GM10248 (cell line): ENCODE data around the gene DEDD2.

ENCODE experiments used
- CTCF ChIA-PET: fragments of 300-600 bp; sonication (Branson Sonifier 250); formaldehyde crosslinking; extraction: SDS; loops from one replicate; lab custom pipeline; 2021; ENCODE audit warnings: antibody characterized with exemption; lab: Yijun Ruan, JAX
- POLR2A ChIA-PET: fragments of 350-650 bp; sonication (Branson Sonifier 250); formaldehyde crosslinking; extraction: SDS; loops from one replicate; lab custom pipeline; 2020; ENCODE audit warnings: antibody characterized with exemption; lab: Yijun Ruan, JAX
- DNase-seq: peaks from one replicate; pipeline ENCODE4 v3.0.0; 2012; ENCODE audit errors: extremely low spot score
- TF ChIP-seq, protein P1 (sequence below): IDR thresholded peaks from 2 replicates; pipeline ENCODE4 v1.5.1; 2012; ENCODE audit warnings: mild to moderate bottlenecking, low read depth; ENCODE audit errors: extremely low read depth, missing control alignments, control extremely low read depth

Gene DEDD2

DNA sequence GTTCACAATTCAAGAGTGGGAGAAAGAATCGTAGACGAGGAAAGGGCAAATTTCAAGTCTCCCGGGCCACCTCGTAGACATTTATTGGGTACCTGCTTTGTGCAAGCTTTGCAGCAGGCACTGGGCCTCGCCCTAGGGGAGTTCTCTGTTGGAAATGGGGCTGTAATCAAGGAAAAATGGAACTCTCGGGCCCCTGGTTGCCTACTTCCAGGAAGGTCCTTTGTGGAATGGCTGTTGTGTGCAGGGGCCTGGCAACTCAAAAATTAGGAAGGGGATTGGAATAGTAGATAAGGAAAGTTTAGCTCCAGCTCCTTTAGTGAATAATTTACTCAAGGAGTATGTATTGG is 3.2 kb upstream of the DEDD2 start:
- TF ChIP-seq, protein P1, sequence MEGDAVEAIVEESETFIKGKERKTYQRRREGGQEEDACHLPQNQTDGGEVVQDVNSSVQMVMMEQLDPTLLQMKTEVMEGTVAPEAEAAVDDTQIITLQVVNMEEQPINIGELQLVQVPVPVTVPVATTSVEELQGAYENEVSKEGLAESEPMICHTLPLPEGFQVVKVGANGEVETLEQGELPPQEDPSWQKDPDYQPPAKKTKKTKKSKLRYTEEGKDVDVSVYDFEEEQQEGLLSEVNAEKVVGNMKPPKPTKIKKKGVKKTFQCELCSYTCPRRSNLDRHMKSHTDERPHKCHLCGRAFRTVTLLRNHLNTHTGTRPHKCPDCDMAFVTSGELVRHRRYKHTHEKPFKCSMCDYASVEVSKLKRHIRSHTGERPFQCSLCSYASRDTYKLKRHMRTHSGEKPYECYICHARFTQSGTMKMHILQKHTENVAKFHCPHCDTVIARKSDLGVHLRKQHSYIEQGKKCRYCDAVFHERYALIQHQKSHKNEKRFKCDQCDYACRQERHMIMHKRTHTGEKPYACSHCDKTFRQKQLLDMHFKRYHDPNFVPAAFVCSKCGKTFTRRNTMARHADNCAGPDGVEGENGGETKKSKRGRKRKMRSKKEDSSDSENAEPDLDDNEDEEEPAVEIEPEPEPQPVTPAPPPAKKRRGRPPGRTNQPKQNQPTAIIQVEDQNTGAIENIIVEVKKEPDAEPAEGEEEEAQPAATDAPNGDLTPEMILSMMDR, result no peak
- POLR2A ChIA-PET, result no interaction called here
- CTCF ChIA-PET, result interaction anchor here (1.2 to 1.5 kb wide), 5 partner anchors 9 to 23 kb away, joined by 3 to 4 read pairs (median 4); no protein-coding TSS in a partner anchor
- DNase-seq, result no peak

DNA sequence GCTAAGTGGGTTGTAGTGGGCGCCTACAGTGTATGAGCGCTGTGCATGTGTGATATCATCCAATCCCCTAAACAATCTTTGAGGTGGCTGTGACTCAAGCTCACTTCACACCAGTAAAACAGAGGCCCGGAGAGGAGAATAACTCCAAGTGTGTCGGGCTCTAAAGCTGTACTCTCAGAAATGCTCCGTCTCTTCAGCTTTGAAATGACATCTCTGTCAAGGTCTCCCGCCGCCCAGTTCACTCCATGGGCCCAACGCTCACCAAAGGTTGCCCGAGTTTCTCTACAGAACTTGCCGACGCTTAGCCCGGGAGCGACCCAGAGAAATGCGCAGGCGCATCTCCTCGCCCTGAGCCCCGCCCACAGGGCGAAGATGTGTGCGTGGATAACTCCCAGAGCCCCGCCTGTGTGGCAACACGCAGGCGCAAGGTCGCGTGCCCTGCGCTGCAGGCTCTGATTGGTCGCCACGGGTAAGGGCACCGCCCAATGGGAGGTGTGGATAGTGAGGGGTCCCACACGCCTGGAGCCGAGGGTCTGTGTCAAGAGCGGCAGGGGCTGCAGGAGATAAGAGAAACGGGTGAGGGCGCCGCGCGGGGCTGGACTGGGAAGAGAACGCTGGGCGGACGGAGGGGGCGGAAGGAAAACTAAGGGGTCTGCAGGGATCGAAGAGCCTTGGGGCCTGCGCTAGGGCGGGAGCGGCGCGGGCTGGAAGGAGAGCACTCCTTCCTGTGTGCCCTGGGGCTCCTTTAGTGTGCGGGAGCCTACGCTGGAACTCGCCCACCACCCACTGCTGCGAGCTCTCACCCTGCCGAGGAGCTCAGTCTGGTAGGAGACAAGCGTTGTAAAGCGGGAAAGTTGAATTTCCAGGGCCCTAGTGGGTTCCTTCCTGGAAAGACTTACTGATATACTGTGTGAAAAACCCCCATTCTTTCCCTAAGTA is 2.6 kb upstream of the DEDD2 start, which contains the start of gene ZNF526:
Gene ZNF526 (plus strand): TSS at position 501 of the 939 bp plus-strand sequence. CDS start 4,092 bp downstream, outside the sequence.
- DNase-seq, result peak; percentile 99
- ChIA-PET POLR2A (no interaction called here), CTCF (interaction anchor here (1.1 to 1.7 kb wide), 6 partner anchors 10 to 89 kb away, joined by 3 to 5 read pairs (median 4); no protein-coding TSS in a partner anchor)
- TF ChIP-seq, protein P1, result no peak

DNA sequence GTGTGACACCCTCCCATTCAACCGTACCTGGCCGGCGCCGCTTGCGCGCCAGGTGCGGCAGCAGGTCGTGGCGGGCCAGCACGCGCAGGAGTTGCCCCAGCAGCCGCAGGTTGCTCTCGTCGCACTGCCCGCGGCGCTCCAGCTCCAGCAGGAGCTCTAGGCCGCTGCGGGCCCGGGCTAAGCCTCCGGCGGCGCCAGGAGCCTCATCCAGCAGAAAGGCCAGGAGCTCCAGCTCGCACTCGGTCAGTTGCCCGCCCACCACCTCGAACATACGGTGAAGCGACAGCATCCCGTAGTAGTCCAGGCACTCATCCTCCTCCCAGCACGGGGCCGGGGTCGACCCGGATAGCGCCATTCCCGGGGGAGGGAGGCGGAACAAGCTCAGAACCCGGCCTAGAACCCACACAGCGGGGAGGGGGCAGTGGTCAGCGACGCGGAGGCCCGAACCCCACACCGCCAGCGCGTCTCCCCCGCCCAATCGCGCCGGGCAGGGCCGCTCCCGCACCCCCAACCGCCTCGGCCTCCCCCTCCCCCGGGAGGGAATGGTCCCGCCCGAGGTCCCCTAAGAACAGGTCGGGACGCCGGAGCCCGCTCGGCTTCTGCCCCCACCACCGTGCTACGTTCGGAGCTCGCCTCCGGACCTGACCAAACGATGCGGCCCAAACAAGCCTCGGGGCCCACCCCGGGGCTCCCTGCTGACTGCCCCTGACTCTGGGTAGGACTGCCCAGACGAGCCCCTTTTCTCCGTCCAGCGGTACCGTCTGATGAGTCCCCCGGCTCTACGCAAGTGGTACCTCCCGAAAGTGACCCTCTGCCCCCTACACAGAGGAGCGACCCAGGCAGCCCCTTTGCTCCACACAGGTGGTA is 591 bp downstream of the DEDD2 start:
- ChIA-PET CTCF (interaction anchor here (0.9 to 2.4 kb wide), 8 partner anchors 10 to 102 kb away, joined by 3 to 8 read pairs (median 4); partner anchors contain the start of gene POU2F2), POLR2A (interaction anchor here (0.6 to 2.0 kb wide), 4 partner anchors 9 to 26 kb away, joined by 3 to 8 read pairs (median 4); no protein-coding TSS in a partner anchor)
- DNase-seq, result no peak
- TF ChIP-seq, protein P1, result no peak

DNA sequence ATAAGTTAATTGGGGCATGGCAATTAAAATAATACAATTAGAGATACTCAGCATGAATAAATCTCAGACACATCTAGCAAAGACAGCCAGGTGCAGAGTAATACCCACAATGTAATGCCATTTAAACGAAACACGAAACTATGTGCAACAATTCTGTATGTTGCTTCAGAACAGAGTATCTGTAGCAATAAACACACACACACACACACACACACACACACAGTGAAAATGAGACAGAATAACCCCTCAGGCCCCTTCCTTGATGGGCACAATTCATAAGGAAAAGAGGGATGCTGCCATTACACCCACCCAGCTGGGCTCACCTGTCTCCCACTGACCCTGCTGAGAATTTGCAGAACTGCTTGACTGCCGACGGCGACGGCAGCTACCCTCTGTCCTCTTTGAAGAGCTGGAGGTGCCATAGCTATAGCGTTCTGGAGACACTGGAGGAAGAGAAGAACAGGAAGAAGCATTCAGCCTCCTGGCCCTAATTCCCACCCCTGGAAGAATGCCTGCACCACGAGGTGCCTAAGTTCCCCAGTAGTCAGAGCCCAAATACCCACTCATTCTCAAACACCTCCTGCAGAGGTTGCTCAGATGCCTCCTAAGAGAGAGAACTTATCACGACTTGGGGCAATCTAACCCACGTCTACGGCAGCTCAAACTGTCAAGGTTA is 2.5 kb downstream of the DEDD2 start:
- DNase-seq, result no peak
- POLR2A ChIA-PET, result interaction anchor here (1.4 kb wide), 1 partner anchor 13 kb away, joined by 3 read pairs; no protein-coding TSS in a partner anchor
- TF ChIP-seq, protein P1, result no peak
- CTCF ChIA-PET, result interaction anchor here (1.1 to 1.3 kb wide), 4 partner anchors 8 to 82 kb away, joined by 3 to 5 read pairs (median 4); partner anchors contain the start of gene POU2F2

GRCh38 chr19:42212886-42213285 is 4.6 kb downstream of the DEDD2 start:
- DNase-seq, result no peak
- ChIA-PET POLR2A (interaction anchor here (0.6 kb wide), 2 partner anchors 29 to 30 kb away, joined by 5 to 6 read pairs; no protein-coding TSS in a partner anchor), CTCF (no interaction called here)
- TF ChIP-seq, protein P1, result no peak

GRCh38 chr19:42208612-42209011 is 8.9 kb downstream of the DEDD2 start:
- ChIA-PET POLR2A (no interaction called here), CTCF (interaction anchor here (1.3 kb wide), 1 partner anchor 36 kb away, joined by 3 read pairs; no protein-coding TSS in a partner anchor)
- DNase-seq, result no peak
- TF ChIP-seq, protein P1, result no peak
